ENCODE measurements around the gene NBEAL1. TPM values are rescaled to one million over a fixed set of nuclear protein-coding genes. Genes with fewer than 3 reads are reported as not detected.
"Not testable (repeated sequence)": the region's sequence is repeated elsewhere in the genome, so short reads cannot be mapped to it uniquely, and the experiment has no call there.

NBEAL1 gene
- total RNA-seq, 1 experiment from 2014 or later: 17.0 TPM

- TF ChIP-seq POLR2AphosphoS5 (IDR thresholded peaks at IDR 0.05; ENCODE audit: low read depth, low read length): no peak
- TF ChIP-seq SIN3A (IDR thresholded peaks at IDR 0.05; ENCODE audit: low read depth): no peak
These were observed 23.9 kb downstream of the NBEAL1 start (continued) for GRCh38 chr2:203038586-203038985.

GRCh38 chr2:203039211-203039610 is 24.5 kb downstream of the NBEAL1 start:
- H2AFZ ChIP-seq (ENCODE audit: low read depth, low read length, poor library complexity, severe bottlenecking); H4K20me1 ChIP-seq (ENCODE audit: insufficient read depth); H3K79me2 ChIP-seq (ENCODE audit: insufficient read depth, low read length); H3K4me1 ChIP-seq (ENCODE audit: control insufficient read depth in 1 of 2, insufficient read depth in 2 of 2, low read length in 2 of 2); H3K9me2 ChIP-seq (ENCODE audit: insufficient read depth); H3K27me3 ChIP-seq (ENCODE audit: insufficient read depth, low read length); H3K9me3 ChIP-seq (ENCODE audit: control insufficient read depth in 1 of 2, insufficient read depth in 1 of 2, low read depth in 1 of 2, low read length in 2 of 2); H3K27ac ChIP-seq (ENCODE audit: low read depth, low read length); DNase-seq (ENCODE audit: low read depth, low spot score); H3K9ac ChIP-seq (ENCODE audit: low read length); ATAC-seq; intact Hi-C loops (cut with micrococcal nuclease); CTCF ChIA-PET; H3K36me3 ChIP-seq (ENCODE audit: control insufficient read depth in 1 of 2, insufficient read depth in 2 of 2, low read length in 2 of 2); POLR2A ChIA-PET; H3K4me3 ChIP-seq (replicated peaks in 1 of 2; ENCODE audit: low read depth in 1 of 2, low read length in 2 of 2); H3K4me2 ChIP-seq (ENCODE audit: low read length); BruUV-seq (replicated peaks); RAD21 ChIA-PET (ENCODE audit: low non-redundant PET in 1 of 2, low total read pairs in 2 of 2, uncharacterized antibody in 2 of 2, unreplicated experiment in 2 of 2): not testable (repeated sequence)

- ATAC-seq: no peak
- no peak for DNase-seq (ENCODE audit: low read depth, low spot score)
- no peak overlapping the region for H2AFZ ChIP-seq (ENCODE audit: low read depth, low read length, poor library complexity, severe bottlenecking)
- no TSS peak for BruUV-seq (replicated peaks)
- H3K4me1 ChIP-seq (ENCODE audit: control insufficient read depth in 1 of 2, insufficient read depth in 2 of 2, low read length in 2 of 2): no peaks in the 10 kb centered on the region
- TF ChIP-seq ZBTB33 (IDR thresholded peaks at IDR 0.05; ENCODE audit: extremely low read depth, insufficient replicate concordance, low read length) (no peak), SRF (IDR thresholded peaks at IDR 0.05; ENCODE audit: low read depth) (no peak), SP1 (IDR thresholded peaks at IDR 0.05; ENCODE audit: low read depth) (no peak), ELF1 (IDR thresholded peaks at IDR 0.05; ENCODE audit: borderline replicate concordance, low read depth) (no peak), JUND (IDR thresholded peaks at IDR 0.05) (no peak), MAX (IDR thresholded peaks at IDR 0.05) (no peak), ATF3 (IDR thresholded peaks at IDR 0.05) (no peak), CBX3 (IDR thresholded peaks at IDR 0.05; ENCODE audit: low read depth) (no peak), REST (IDR thresholded peaks at IDR 0.05; ENCODE audit: low read depth) (no peak), ZFX (IDR thresholded peaks at IDR 0.05) (no peak), EZH2phosphoT487 (IDR thresholded peaks at IDR 0.05; ENCODE audit: borderline replicate concordance) (no peak)
- no peaks in the 10 kb centered on the region for H3K79me2 ChIP-seq (ENCODE audit: insufficient read depth, low read length)
- H3K36me3 ChIP-seq (ENCODE audit: control insufficient read depth in 1 of 2, insufficient read depth in 2 of 2, low read length in 2 of 2): no peaks in the 10 kb centered on the region
- intact Hi-C loops (cut with micrococcal nuclease): no loop called here
- no peak overlapping the region for H3K9ac ChIP-seq (ENCODE audit: low read length)
- H3K9me2 ChIP-seq (ENCODE audit: insufficient read depth): no peaks in the 10 kb centered on the region
- ChIA-PET RAD21 (ENCODE audit: low non-redundant PET in 1 of 2, low total read pairs in 2 of 2, uncharacterized antibody in 2 of 2, unreplicated experiment in 2 of 2) (no interaction called here), CTCF (no interaction called here), POLR2A (no interaction called here)
- no peaks in the 10 kb centered on the region for H3K9me3 ChIP-seq (ENCODE audit: control insufficient read depth in 1 of 2, insufficient read depth in 1 of 2, low read depth in 1 of 2, low read length in 2 of 2)
- no peak overlapping the region for H3K27ac ChIP-seq (ENCODE audit: low read depth, low read length)
- H3K4me2 ChIP-seq (ENCODE audit: low read length): no peak overlapping the region
- H3K27me3 ChIP-seq (ENCODE audit: insufficient read depth, low read length): no peaks in the 10 kb centered on the region
- H4K20me1 ChIP-seq (ENCODE audit: insufficient read depth): no peaks in the 10 kb centered on the region
- H3K4me3 ChIP-seq (replicated peaks in 1 of 2; ENCODE audit: low read depth in 1 of 2, low read length in 2 of 2): no peak overlapping the region
These were observed 26.4 kb downstream of the NBEAL1 start for GRCh38 chr2:203040966-203041521.

Data from HCT116 (cell line).